Karpas-422 (cell line): ENCODE measurements around the gene RPL23. TPM values are rescaled to one million over a fixed set of nuclear protein-coding genes. Genes with fewer than 3 reads are reported as not detected.

ENCODE experiments used
- DNase-seq: peaks from one replicate; pipeline ENCODE4 v3.0.0-alpha.2; 2015
- H2AFZ ChIP-seq: fragments of 200-600 bp; sonication (generic); 2 replicates; pipeline ENCODE4 v1.6.1; 2014; ENCODE audit warnings: antibody characterized with exemption, low read length, mixed read lengths
- H3K27ac ChIP-seq: fragments of 200-600 bp; sonication (generic); 2 replicates; pipeline ENCODE4 v1.5.1; 2014; ENCODE audit warnings: mild to moderate bottlenecking, low read length, moderate library complexity
- H3K27me3 ChIP-seq: fragments of 200-600 bp; sonication (generic); 2 replicates; pipeline ENCODE4 v1.6.1; 2014; ENCODE audit warnings: low read length, mixed read lengths
- H3K36me3 ChIP-seq: fragments of 200-600 bp; sonication (generic); 2 replicates; pipeline ENCODE4 v1.6.1; 2014; ENCODE audit warnings: low read length, mixed read lengths; ENCODE audit not compliant: insufficient read depth
- H3K4me1 ChIP-seq: fragments of 200-600 bp; sonication (generic); 2 replicates; pipeline ENCODE4 v1.6.1; 2014; ENCODE audit warnings: mild to moderate bottlenecking, low read length, mixed read lengths
- H3K4me2 ChIP-seq: fragments of 200-600 bp; sonication (generic); 2 replicates; pipeline ENCODE4 v1.6.1; 2014; ENCODE audit warnings: low read length, low read depth, mild to moderate bottlenecking; ENCODE audit not compliant: poor library complexity, severe bottlenecking
- H3K4me3 ChIP-seq: fragments of 200-600 bp; sonication (generic); 2 replicates; pipeline ENCODE4 v1.5.1; 2014; ENCODE audit warnings: mild to moderate bottlenecking, antibody characterized with exemption, low read length, mixed read lengths
- H3K79me2 ChIP-seq: fragments of 200-600 bp; sonication (generic); 2 replicates; pipeline ENCODE4 v1.6.1; 2014; ENCODE audit warnings: mild to moderate bottlenecking, low read length, mixed read lengths
- H3K9ac ChIP-seq: fragments of 200-600 bp; sonication (generic); 2 replicates; pipeline ENCODE4 v1.6.0; 2014; ENCODE audit warnings: low read length
- H3K9me2 ChIP-seq: fragments of 200-600 bp; sonication (generic), shearing (Covaris generic); replicated peaks from 2 replicates; pipeline ENCODE4 v1.6.0; 2014; ENCODE audit warnings: mild to moderate bottlenecking, low read length, moderate library complexity; ENCODE audit not compliant: insufficient read depth
- H3K9me3 ChIP-seq: fragments of 300-700, 200-600 bp; sonication (generic); 2 replicates; pipeline ENCODE4 v1.6.1; 2014; ENCODE audit warnings: low read length, mixed read lengths
- H4K20me1 ChIP-seq: fragments of 200-600 bp; sonication (generic); 2 replicates; pipeline ENCODE4 v1.6.1; 2014; ENCODE audit warnings: mild to moderate bottlenecking, antibody characterized with exemption, low read length, low read depth; ENCODE audit not compliant: insufficient read depth
- total RNA-seq: library from RNA; depleted of rRNA; stranded (reverse); fragments of >200 nt; shearing (Covaris generic); gene quantifications from 2 replicates; pipeline ENCODE4 v1.2.3, GENCODE V29; 2014; ENCODE audit warnings: low replicate concordance

RPL23 gene
- total RNA-seq, 1 experiment from 2014 or later = 2,394 TPM

DNA sequence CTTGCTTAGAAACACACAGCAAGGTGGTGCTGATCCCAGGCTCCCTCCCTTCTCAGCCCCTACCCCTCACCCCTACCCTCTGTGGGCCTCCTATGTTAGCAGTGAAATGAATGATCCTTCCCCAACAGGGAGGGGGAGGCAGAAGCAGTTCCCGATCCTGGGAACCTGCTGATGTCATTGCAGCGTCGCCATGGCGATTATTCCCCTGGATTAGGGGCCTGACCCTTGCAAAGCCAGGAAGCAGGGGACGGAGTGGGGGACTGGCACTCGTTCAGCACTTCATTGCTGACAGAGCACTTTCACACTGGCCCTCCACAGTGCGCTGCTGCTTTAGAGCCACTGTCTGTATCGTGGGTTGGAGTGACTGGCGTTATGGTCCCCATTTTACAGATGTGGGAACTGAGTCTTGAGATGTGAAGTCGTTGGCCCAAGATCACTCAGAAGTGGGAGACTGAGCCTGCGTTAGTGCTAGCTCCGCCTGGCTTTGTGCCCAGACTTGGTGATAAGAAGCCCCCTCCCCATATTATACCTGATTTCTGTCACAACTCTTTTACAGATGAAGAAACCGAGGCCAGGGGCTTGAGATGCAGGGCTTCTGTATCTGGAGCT lies 42.9 kb upstream of the RPL23 start:
- DNase-seq = no peak
- Histone ChIP-seq H3K9me3 (no peaks in the 10 kb centered on the region), H3K36me3 (peaks cover 19% of the 10 kb centered on the region; the same call in 1 of the 2 replicates), H3K79me2 (0 out of 2 replicates have a peak, but pooled peaks cover 7% of the 10 kb centered on the region), H3K27me3 (no peaks in the 10 kb centered on the region), H3K9ac (no peak overlapping the region), H3K4me1 (peaks cover 14% of the 10 kb centered on the region), H3K4me2 (no peak overlapping the region), H4K20me1 (no peaks in the 10 kb centered on the region), H3K9me2 (no peaks in the 10 kb centered on the region), H3K4me3 (no peak overlapping the region), H2AFZ (no peak overlapping the region), H3K27ac (no peak overlapping the region)

DNA sequence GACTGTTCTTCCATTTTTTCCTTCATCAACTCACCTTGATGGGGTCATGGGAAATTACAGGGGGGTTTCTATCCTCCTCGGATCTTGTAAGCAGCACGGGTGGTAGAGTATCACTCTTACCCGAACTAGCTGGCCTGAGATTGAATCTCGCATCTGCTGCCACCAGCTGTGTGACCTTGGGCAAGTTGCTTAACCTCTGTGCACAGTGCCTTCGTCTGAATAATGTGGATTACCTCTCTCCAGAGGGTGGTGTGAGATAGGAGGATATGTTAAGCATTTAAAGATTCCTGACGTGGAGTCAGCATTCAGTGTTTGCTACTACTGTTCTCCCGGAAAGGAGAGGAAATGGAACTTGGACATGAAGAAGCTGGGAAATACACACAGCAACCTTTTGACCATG lies 40.8 kb upstream of the RPL23 start:
- Histone ChIP-seq H3K36me3 (peaks cover 23% of the 10 kb centered on the region; the same call in 1 of the 2 replicates), H2AFZ (no peak overlapping the region), H3K9me2 (no peaks in the 10 kb centered on the region), H3K4me3 (no peak overlapping the region), H3K4me2 (no peak overlapping the region), H3K79me2 (peaks cover under 1% of the 10 kb centered on the region; the same call in 1 of the 2 replicates), H3K27ac (no peak overlapping the region), H3K9me3 (no peaks in the 10 kb centered on the region), H4K20me1 (0 out of 2 replicates have a peak, but pooled peaks cover 4% of the 10 kb centered on the region), H3K4me1 (peaks cover 14% of the 10 kb centered on the region), H3K9ac (no peak overlapping the region), H3K27me3 (no peaks in the 10 kb centered on the region)
- DNase-seq = no peak

DNA sequence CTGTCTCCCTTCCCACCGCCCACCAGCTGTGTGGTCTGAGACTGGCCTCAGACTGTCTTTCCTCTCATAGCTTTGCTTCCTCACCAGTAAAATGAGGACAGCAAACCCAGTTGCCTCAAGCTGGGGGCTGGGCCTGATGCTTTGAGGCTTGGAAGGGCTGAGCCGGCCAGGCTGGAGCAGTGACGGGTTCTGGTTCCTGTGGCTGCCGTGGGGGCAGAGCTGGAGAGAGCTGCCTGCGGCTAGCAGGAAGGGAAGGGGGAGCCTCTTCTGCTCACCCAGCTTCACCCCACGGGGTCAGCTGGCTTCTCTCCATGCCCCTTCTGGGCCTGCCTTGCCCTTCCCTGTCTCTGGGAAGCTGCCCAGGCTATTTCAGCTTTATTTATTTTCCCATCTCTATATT lies 40.1 kb upstream of the RPL23 start:
- Histone ChIP-seq H4K20me1 (0 out of 2 replicates have a peak, but pooled peaks cover 8% of the 10 kb centered on the region), H3K4me3 (no peak overlapping the region), H3K79me2 (peaks cover 7% of the 10 kb centered on the region), H3K4me2 (no peak overlapping the region), H3K4me1 (peaks cover 10% of the 10 kb centered on the region), H3K9ac (no peak overlapping the region), H3K27ac (no peak overlapping the region), H3K27me3 (no peaks in the 10 kb centered on the region), H3K36me3 (peaks cover 23% of the 10 kb centered on the region; the same call in 1 of the 2 replicates), H2AFZ (no peak overlapping the region), H3K9me3 (no peaks in the 10 kb centered on the region), H3K9me2 (no peaks in the 10 kb centered on the region)
- DNase-seq = no peak

DNA sequence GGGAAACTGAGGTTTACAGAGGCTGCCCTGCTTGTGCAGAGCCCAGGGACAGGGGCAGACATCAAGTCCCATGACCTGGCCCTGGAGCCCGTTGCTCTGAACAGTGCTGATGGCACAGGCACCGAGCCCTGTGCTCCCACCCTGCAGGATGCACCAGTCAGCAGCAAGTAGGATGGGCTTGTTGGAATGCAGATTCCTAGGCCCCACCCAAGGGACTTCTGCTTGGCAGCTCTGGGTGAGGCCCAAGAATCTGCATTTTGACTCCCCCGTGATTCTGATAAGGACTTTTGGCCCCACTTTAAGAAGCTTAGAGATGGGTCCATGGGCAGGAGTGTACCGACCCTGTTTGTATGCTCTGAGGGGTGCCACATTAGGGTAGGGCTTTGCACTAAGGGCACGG lies 39.6 kb upstream of the RPL23 start:
- no peak overlapping the region for H3K4me3 ChIP-seq
- peaks cover 23% of the 10 kb centered on the region; the same call in 1 of the 2 replicates for H3K36me3 ChIP-seq
- no peak overlapping the region for H3K9ac ChIP-seq
- no peak overlapping the region for H3K4me2 ChIP-seq
- no peak overlapping the region for H3K27ac ChIP-seq
- no peaks in the 10 kb centered on the region for H3K27me3 ChIP-seq
- H2AFZ ChIP-seq = no peak overlapping the region
- H3K9me3 ChIP-seq = no peaks in the 10 kb centered on the region
- 0 out of 2 replicates have a peak, but pooled peaks cover 9% of the 10 kb centered on the region for H4K20me1 ChIP-seq
- DNase-seq = no peak
- H3K9me2 ChIP-seq = no peaks in the 10 kb centered on the region
- H3K4me1 ChIP-seq = peaks cover 7% of the 10 kb centered on the region; the same call in 1 of the 2 replicates
- peaks cover 10% of the 10 kb centered on the region for H3K79me2 ChIP-seq

DNA sequence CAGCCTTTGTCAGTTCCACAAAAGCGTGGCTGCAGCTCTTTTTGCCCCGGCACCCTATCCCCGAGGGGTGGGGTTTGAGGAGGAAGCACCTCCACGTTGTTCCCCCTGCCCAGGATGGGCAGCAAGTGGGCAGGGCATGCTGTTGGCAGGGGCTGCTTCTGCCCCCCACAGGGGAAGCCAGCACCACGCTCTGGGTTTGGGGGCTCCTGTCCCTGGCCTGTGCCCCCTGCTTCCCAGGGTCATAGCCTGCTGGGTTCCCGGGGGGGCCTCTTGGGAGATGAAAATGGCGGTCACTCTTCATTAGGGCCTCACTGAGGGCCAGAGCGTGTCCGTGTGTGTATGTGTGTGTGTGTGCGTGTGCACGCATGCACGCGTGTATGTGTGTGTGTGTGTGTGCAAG lies 39.1 kb upstream of the RPL23 start:
- Histone ChIP-seq H3K27me3 (no peaks in the 10 kb centered on the region), H3K4me1 (peaks cover 5% of the 10 kb centered on the region; the same call in 1 of the 2 replicates), H3K27ac (no peak overlapping the region), H3K4me2 (no peak overlapping the region), H4K20me1 (0 out of 2 replicates have a peak, but pooled peaks cover 9% of the 10 kb centered on the region), H2AFZ (no peak overlapping the region), H3K9me3 (no peaks in the 10 kb centered on the region), H3K4me3 (no peak overlapping the region), H3K79me2 (peaks cover 15% of the 10 kb centered on the region), H3K9me2 (no peaks in the 10 kb centered on the region), H3K9ac (no peak overlapping the region), H3K36me3 (peaks cover 19% of the 10 kb centered on the region; the same call in 1 of the 2 replicates)
- no peak for DNase-seq

DNA sequence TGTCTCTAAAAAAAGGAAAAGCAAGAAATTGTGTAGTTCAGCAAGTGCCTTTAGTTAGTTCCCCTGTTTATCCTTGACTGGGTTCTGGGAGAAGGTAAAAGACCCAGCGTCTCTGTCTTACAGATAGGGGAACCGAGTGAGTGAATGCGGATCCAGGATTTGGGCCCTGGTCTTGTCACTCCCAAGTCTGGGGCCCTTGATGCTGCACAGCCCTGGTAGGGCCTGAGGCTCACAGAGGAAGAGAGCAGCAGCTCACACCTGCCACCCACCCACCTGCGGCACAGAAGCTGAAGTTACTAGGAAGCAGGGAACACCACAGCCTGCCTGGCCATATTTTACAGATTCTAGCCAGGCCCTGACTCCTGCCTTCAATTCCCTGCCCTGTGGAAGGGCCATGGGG lies 38.6 kb upstream of the RPL23 start:
- H2AFZ ChIP-seq = no peak overlapping the region
- peaks cover 19% of the 10 kb centered on the region; the same call in 1 of the 2 replicates for H3K36me3 ChIP-seq
- no peak overlapping the region for H3K4me2 ChIP-seq
- DNase-seq = no peak
- peaks cover 4% of the 10 kb centered on the region; the same call in 1 of the 2 replicates for H3K4me1 ChIP-seq
- H3K27me3 ChIP-seq = no peaks in the 10 kb centered on the region
- peaks cover 20% of the 10 kb centered on the region for H3K79me2 ChIP-seq
- no peaks in the 10 kb centered on the region for H3K9me2 ChIP-seq
- no peak overlapping the region for H3K27ac ChIP-seq
- no peak overlapping the region for H3K9ac ChIP-seq
- H4K20me1 ChIP-seq = peaks cover 14% of the 10 kb centered on the region
- no peaks in the 10 kb centered on the region for H3K9me3 ChIP-seq
- no peak overlapping the region for H3K4me3 ChIP-seq

DNA sequence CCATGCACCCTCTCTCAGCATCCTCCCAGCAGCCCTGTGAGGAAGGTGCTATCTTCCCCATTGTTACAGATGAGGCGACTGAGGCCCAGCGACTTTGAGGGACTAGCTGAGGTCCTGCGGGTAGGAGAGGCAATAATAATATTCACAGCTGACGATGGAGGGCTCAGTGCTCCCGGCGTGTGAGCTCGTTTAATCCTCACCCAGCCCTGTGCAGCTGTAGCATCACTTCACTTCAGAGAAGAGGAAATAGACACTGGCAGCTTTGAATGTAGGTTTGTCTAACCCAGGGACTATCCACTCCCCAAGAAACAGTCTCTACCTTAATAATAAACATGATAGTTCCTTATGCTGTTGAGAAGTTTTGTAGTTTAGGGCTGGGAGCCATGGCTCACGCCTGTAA lies 37.9 kb upstream of the RPL23 start:
- peaks cover 27% of the 10 kb centered on the region for H3K79me2 ChIP-seq
- no peaks in the 10 kb centered on the region for H3K9me2 ChIP-seq
- no peak overlapping the region for H3K27ac ChIP-seq
- H4K20me1 ChIP-seq = peaks cover 15% of the 10 kb centered on the region
- H3K4me1 ChIP-seq = peaks cover 6% of the 10 kb centered on the region
- H3K36me3 ChIP-seq = peaks cover 14% of the 10 kb centered on the region; the same call in 1 of the 2 replicates
- no peak overlapping the region for H3K9ac ChIP-seq
- no peak overlapping the region for H3K4me2 ChIP-seq
- no peak for DNase-seq
- no peaks in the 10 kb centered on the region for H3K27me3 ChIP-seq
- no peaks in the 10 kb centered on the region for H3K9me3 ChIP-seq
- no peak overlapping the region for H2AFZ ChIP-seq
- no peak overlapping the region for H3K4me3 ChIP-seq

DNA sequence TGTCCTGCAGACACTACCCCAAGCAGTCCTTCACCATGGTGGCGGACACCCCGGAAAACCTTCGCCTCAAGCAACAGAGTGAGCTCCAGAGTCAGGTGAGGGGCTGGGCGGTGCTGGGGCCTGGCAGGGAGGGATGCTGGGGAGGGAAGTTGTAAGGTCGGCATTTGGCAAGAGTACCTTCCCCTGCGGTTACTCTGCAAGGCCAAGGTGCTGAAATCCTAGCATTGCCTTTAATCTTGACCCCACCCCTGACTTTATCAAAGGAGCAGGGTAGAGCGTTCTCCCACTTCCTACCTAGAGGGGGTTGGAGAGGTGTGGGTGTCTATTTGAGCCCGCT lies 36.9 kb upstream of the RPL23 start:
- H3K27me3 ChIP-seq = no peaks in the 10 kb centered on the region
- peaks cover 37% of the 10 kb centered on the region for H3K79me2 ChIP-seq
- H3K9me3 ChIP-seq = no peaks in the 10 kb centered on the region
- no peak overlapping the region for H3K9ac ChIP-seq
- no peak overlapping the region for H3K4me2 ChIP-seq
- peaks cover 16% of the 10 kb centered on the region for H3K4me1 ChIP-seq
- H2AFZ ChIP-seq = no peak overlapping the region
- no peak overlapping the region for H3K27ac ChIP-seq
- no peaks in the 10 kb centered on the region for H3K9me2 ChIP-seq
- no peak overlapping the region for H3K4me3 ChIP-seq
- no peak for DNase-seq
- H4K20me1 ChIP-seq = peaks cover 15% of the 10 kb centered on the region
- H3K36me3 ChIP-seq = peaks cover 14% of the 10 kb centered on the region; the same call in 1 of the 2 replicates
